Activated T-helper 1 cell treated with Interleukin-2 at 50 U/mL for 16 hours (primary cell): ENCODE data around the gene AFP.

Experiments used
- DNase-seq: peaks from one replicate; pipeline ENCODE4 v3.0.0-alpha.2; 2020; ENCODE audit warnings: low read depth

The AFP gene

GRCh38 chr4:73460913-73461522, 25.0 kb downstream of the AFP start:
- no peak for DNase-seq

- no peak for DNase-seq
These were observed 32.1 kb downstream of the AFP start for GRCh38 chr4:73468170-73468569.

GRCh38 chr4:73470728-73471127, 34.7 kb downstream of the AFP start:
- no peak for DNase-seq

GRCh38 chr4:73477176-73477575, 41.2 kb downstream of the AFP start:
- no peak for DNase-seq

- DNase-seq: no peak
These were observed 43.3 kb downstream of the AFP start for GRCh38 chr4:73479323-73479722.

GRCh38 chr4:73481358-73481757, 45.3 kb downstream of the AFP start, which contains the start of gene AFM:
TSS of gene AFM (plus strand) at chr4:73481745. CDS start at chr4:73481776, 31 bp downstream.
- no peak for DNase-seq

- no peak for DNase-seq
These were observed 49.1 kb downstream of the AFP start for GRCh38 chr4:73485085-73485484.

GRCh38 chr4:73485596-73485995, 49.6 kb downstream of the AFP start:
- DNase-seq: no peak

DNA sequence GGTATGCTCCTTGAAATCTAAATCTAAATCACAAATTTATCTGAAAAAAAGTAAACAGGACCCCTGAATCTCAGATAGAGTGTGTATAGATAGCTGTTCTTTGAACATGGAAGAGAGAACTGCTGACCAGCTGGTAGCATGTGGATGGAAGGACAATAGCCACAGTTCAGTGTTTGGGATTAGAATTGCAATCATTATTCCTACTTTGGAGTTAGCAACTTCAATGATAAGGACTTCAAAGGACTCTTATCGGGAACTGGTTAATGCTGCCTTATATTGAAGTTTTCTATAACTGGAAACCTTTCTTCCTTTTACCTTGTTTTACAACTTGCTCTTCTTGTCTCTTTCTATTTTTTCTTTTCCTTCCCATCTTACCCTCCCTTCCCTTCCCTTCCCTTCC, 50.5 kb downstream of the AFP start:
- no peak for DNase-seq

GRCh38 chr4:73487233-73487632, 51.2 kb downstream of the AFP start:
- no peak for DNase-seq

DNA sequence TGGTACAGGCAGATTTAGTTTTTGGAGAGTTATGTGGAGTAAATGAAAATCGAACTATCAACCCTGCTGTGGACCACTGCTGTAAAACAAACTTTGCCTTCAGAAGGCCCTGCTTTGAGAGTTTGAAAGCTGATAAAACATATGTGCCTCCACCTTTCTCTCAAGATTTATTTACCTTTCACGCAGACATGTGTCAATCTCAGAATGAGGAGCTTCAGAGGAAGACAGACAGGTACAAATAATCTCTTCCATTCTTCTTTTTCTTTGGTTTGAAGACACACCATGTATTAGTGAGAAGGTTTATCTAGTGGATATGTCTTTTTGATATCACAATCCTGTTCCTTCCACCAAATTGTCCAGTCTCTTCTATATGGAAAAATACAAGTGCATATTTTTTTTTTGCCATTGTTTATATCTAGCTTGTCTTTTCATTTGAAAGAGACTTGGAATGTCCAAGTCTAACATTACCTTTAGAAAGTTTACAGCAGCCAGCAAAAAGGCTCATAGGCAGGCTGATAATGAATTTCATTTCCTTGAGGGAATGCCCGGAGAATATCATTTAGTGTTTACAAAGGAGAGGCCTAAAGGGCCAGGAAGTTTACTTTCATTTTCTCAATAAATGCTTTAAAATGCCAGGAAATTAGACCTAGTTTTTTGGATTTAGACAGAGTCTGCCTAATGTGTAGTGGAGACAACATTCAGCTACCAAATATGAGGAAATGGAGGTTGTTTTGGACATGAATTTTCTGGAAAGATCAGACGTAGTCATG, 64.2 kb downstream of the AFP start:
- no peak for DNase-seq

DNA sequence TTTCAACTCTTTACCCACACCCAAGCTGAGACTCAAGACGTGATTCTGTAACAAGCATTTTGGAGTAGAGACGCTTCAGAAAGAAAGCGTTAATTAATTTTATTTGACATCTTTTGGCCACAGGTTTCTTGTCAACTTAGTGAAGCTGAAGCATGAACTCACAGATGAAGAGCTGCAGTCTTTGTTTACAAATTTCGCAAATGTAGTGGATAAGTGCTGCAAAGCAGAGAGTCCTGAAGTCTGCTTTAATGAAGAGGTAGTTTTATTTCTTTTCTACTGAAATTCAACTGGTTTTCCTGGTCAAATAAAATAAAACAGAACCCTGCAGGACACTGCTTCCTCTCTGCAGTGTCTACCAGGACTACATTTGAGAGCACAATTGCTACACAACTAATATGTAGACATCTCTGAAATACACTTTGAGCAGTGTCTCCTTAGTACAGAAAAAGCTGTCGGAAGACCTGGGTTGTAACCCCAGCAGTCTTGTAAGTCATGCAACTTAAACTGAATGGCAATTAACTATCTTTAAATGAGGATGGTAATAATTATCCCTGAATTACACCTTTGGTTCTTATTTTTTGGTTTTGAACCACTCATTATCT, 65.7 kb downstream of the AFP start:
- no peak for DNase-seq

DNA sequence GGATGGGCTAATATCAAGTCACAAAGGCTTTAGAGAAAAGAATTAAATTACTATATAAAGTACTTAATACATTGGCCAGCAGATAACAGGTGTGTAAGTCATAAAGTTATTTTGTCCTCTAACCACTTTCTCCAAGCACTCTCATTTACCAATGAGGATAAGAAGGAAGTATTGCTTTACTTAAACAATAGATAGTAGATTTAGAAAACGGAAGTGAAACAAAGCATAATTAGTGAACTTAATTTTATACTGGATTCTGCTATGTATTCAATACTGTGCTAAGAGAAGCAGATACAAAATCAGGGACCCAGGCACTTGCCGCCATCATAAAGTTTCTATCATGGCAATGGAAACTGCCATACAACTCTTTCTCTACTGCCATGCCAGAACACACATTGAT, 69.5 kb downstream of the AFP start:
- no peak for DNase-seq
